OCI-LY1 (cell line): Measurements from ENCODE around the gene HACD2.

ENCODE experiments used
- CTCF ChIP-seq: fragments of 200-600 bp; sonication (generic), shearing (Covaris generic); IDR thresholded peaks from 2 replicates; pipeline ENCODE4 v1.5.1; 2017; ENCODE audit warnings: mild to moderate bottlenecking, antibody characterized with exemption, low read length, moderate library complexity, mixed read lengths
- EZH2 ChIP-seq: fragments of 200-600 bp; sonication (generic), shearing (Covaris generic); IDR thresholded peaks from 2 replicates; pipeline ENCODE4 v1.8.0; 2017; ENCODE audit warnings: borderline replicate concordance, mixed run types, mild to moderate bottlenecking, antibody characterized with exemption, low read length, moderate library complexity, mixed read lengths

- TF ChIP-seq CTCF (no peak), EZH2 (no peak)
Observed at GRCh38 chr3:123562547-123562946, 22.3 kb downstream of the HACD2 start.
